ENCODE data around the gene SON.
"Not testable (repeated sequence)": the region's sequence is repeated elsewhere in the genome, so short reads cannot be mapped to it uniquely, and the experiment has no call there.

The SON gene
- 340 to 640 (median 373) reads per million in 3 experiments for total RNA-seq

GRCh38 chr21:33542640-33543504 lies at the start of gene SON:
Gene SON (plus strand): TSS chr21:33543038. CDS start chr21:33543093, 55 bp downstream.
- DNase-seq: peak; percentile 99

GRCh38 chr21:33493756-33494155 lies 49.1 kb upstream of the SON start:
- DNase-seq: no peak

GRCh38 chr21:33495743-33496142 lies 47.1 kb upstream of the SON start:
- DNase-seq: no peak

- DNase-seq: no peak
These were observed 46.5 kb upstream of the SON start for GRCh38 chr21:33496345-33496744.

GRCh38 chr21:33505833-33506232 lies 37.0 kb upstream of the SON start:
- no peak for DNase-seq

GRCh38 chr21:33507003-33507402 lies 35.8 kb upstream of the SON start:
- not testable (repeated sequence) for DNase-seq

GRCh38 chr21:33510826-33511225 lies 32.0 kb upstream of the SON start:
- DNase-seq: no peak

GRCh38 chr21:33511639-33512038 lies 31.2 kb upstream of the SON start:
- no peak for DNase-seq

GRCh38 chr21:33512481-33512880 lies 30.4 kb upstream of the SON start:
- no peak for DNase-seq

- no peak for DNase-seq
These were observed 28.6 kb upstream of the SON start for GRCh38 chr21:33514229-33514628.

GRCh38 chr21:33518899-33519298 lies 23.9 kb upstream of the SON start:
- no peak for DNase-seq

GRCh38 chr21:33522297-33522952 lies 20.4 kb upstream of the SON start:
- no peak for DNase-seq

GRCh38 chr21:33522953-33523349 lies 19.9 kb upstream of the SON start:
- no peak for DNase-seq

GRCh38 chr21:33531007-33531406 lies 11.8 kb upstream of the SON start:
- DNase-seq: no peak

GRCh38 chr21:33537212-33537611 lies 5.6 kb upstream of the SON start:
- DNase-seq: no peak

- no peak for DNase-seq
These were observed 3.2 kb upstream of the SON start for GRCh38 chr21:33539616-33540015.

- DNase-seq: no peak
These were observed 2.1 kb upstream of the SON start for GRCh38 chr21:33540711-33541104.

GRCh38 chr21:33541105-33541711 lies 1.6 kb upstream of the SON start:
- DNase-seq: peak; percentile 13

GRCh38 chr21:33541756-33542639 lies 840 bp upstream of the SON start, which contains the start of gene GART:
Gene GART (minus strand): TSS chr21:33542117. CDS start chr21:33539315, 2,802 bp downstream.
- peak; percentile 81 for DNase-seq

GRCh38 chr21:33543505-33544129 lies 779 bp downstream of the SON start:
- DNase-seq: no peak

GRCh38 chr21:33544451-33545195 lies 1.8 kb downstream of the SON start:
- DNase-seq: no peak

Data from central memory CD4-positive, alpha-beta T cell (primary cell).